Measurements from ENCODE around the gene ATP6V1E1.

The ATP6V1E1 gene

GRCh38 chr22:17633217-17633997 is 4.9 kb upstream of the ATP6V1E1 start:
- H3K27me3 ChIP-seq (ENCODE audit: insufficient read depth, low read depth), result no peaks in the 10 kb centered on the region
- H3K27ac ChIP-seq, result peak overlapping the region; percentile 88
- no peak for TF ChIP-seq CTCF (conservative IDR thresholded peaks at IDR 0.05; ENCODE audit: low read depth, low read length)
- H3K4me2 ChIP-seq, result peak overlapping the region; percentile 41
- no peak overlapping the region for H3K4me3 ChIP-seq (IDR thresholded peaks at IDR 0.05; ENCODE audit: insufficient read depth, low read depth, low read length)
- H4K20me1 ChIP-seq (ENCODE audit: insufficient read depth), result no peaks in the 10 kb centered on the region
- peak overlapping the region; percentile 38 for H2AFZ ChIP-seq (ENCODE audit: low read depth)
- peak overlapping the region; percentile 35 for H3K9ac ChIP-seq
- H3K4me1 ChIP-seq (ENCODE audit: low read depth, poor library complexity, severe bottlenecking), result peaks cover 47% of the 10 kb centered on the region
- H3K79me2 ChIP-seq (ENCODE audit: insufficient read depth, low read depth), result peaks cover 10% of the 10 kb centered on the region
- H3K36me3 ChIP-seq (ENCODE audit: insufficient read depth), result no peaks in the 10 kb centered on the region

GRCh38 chr22:17631076-17631565 is 2.6 kb upstream of the ATP6V1E1 start:
- TF ChIP-seq CTCF (conservative IDR thresholded peaks at IDR 0.05; ENCODE audit: low read depth, low read length), result no peak
- Histone ChIP-seq H3K9ac (no peak overlapping the region), H2AFZ (ENCODE audit: low read depth) (no peak overlapping the region), H4K20me1 (ENCODE audit: insufficient read depth) (no peaks in the 10 kb centered on the region), H3K4me3 (IDR thresholded peaks at IDR 0.05; ENCODE audit: insufficient read depth, low read depth, low read length) (no peak overlapping the region), H3K36me3 (ENCODE audit: insufficient read depth) (no peaks in the 10 kb centered on the region), H3K4me1 (ENCODE audit: low read depth, poor library complexity, severe bottlenecking) (peaks cover 44% of the 10 kb centered on the region), H3K27me3 (ENCODE audit: insufficient read depth, low read depth) (no peaks in the 10 kb centered on the region), H3K79me2 (ENCODE audit: insufficient read depth, low read depth) (peaks cover 31% of the 10 kb centered on the region), H3K27ac (no peak overlapping the region), H3K4me2 (no peak overlapping the region)

- H3K27ac ChIP-seq, result no peak overlapping the region
- H2AFZ ChIP-seq (ENCODE audit: low read depth), result no peak overlapping the region
- H3K79me2 ChIP-seq (ENCODE audit: insufficient read depth, low read depth), result peaks cover 43% of the 10 kb centered on the region
- peak overlapping the region; percentile 72; the same call in 1 of the 2 replicates for H3K9ac ChIP-seq
- peak overlapping the region; percentile 97 for H3K4me2 ChIP-seq
- TF ChIP-seq CTCF (conservative IDR thresholded peaks at IDR 0.05; ENCODE audit: low read depth, low read length), result no peak
- no peak overlapping the region for H3K4me3 ChIP-seq (IDR thresholded peaks at IDR 0.05; ENCODE audit: insufficient read depth, low read depth, low read length)
- no peaks in the 10 kb centered on the region for H3K36me3 ChIP-seq (ENCODE audit: insufficient read depth)
- H3K4me1 ChIP-seq (ENCODE audit: low read depth, poor library complexity, severe bottlenecking), result peaks cover 44% of the 10 kb centered on the region
- H4K20me1 ChIP-seq (ENCODE audit: insufficient read depth), result no peaks in the 10 kb centered on the region
- no peaks in the 10 kb centered on the region for H3K27me3 ChIP-seq (ENCODE audit: insufficient read depth, low read depth)
Measured at GRCh38 chr22:17629641-17630040, 1.1 kb upstream of the ATP6V1E1 start.

- TF ChIP-seq CTCF (conservative IDR thresholded peaks at IDR 0.05; ENCODE audit: low read depth, low read length), result no peak
- peaks cover 48% of the 10 kb centered on the region for H3K79me2 ChIP-seq (ENCODE audit: insufficient read depth, low read depth)
- H3K36me3 ChIP-seq (ENCODE audit: insufficient read depth), result no peaks in the 10 kb centered on the region
- no peaks in the 10 kb centered on the region for H4K20me1 ChIP-seq (ENCODE audit: insufficient read depth)
- peaks cover 41% of the 10 kb centered on the region for H3K4me1 ChIP-seq (ENCODE audit: low read depth, poor library complexity, severe bottlenecking)
- no peak overlapping the region for H3K4me3 ChIP-seq (IDR thresholded peaks at IDR 0.05; ENCODE audit: insufficient read depth, low read depth, low read length)
- H2AFZ ChIP-seq (ENCODE audit: low read depth), result peak overlapping the region; percentile 89
- no peaks in the 10 kb centered on the region for H3K27me3 ChIP-seq (ENCODE audit: insufficient read depth, low read depth)
- peak overlapping the region; percentile 46 for H3K27ac ChIP-seq
- peak overlapping the region; percentile 97 for H3K4me2 ChIP-seq
- peak overlapping the region; percentile 72; the same call in 1 of the 2 replicates for H3K9ac ChIP-seq
Measured at GRCh38 chr22:17629173-17629489, 582 bp upstream of the ATP6V1E1 start.

All from KMS-11 (cell line).